OCI-LY1 (cell line): ENCODE data around the gene BLOC1S1.

ENCODE experiments used
- H2AFZ ChIP-seq: fragments of 200-600 bp; sonication (generic), shearing (Covaris generic); 2 replicates; pipeline ENCODE4 v1.6.0; 2014; ENCODE audit warnings: antibody characterized with exemption, mild to moderate bottlenecking, low read length
- H3F3A ChIP-seq: fragments of 200-600 bp; sonication (generic), shearing (Covaris generic); 2 replicates; pipeline ENCODE4 v1.6.0; 2014; ENCODE audit warnings: mild to moderate bottlenecking, antibody characterized with exemption, low read length, moderate library complexity; ENCODE audit not compliant: insufficient read depth
- H3K27ac ChIP-seq: fragments of 200-600 bp; sonication (generic); 2 replicates; pipeline ENCODE4 v1.5.1; 2014; ENCODE audit warnings: low read length, mixed run types, mild to moderate bottlenecking, low read depth; ENCODE audit not compliant: poor library complexity, severe bottlenecking
- H3K27me3 ChIP-seq: fragments of 200-600 bp; sonication (generic); 2 replicates; pipeline ENCODE4 v1.6.0; 2014; ENCODE audit warnings: antibody characterized with exemption, mild to moderate bottlenecking, low read length, moderate library complexity; ENCODE audit not compliant: insufficient read depth
- H3K36me3 ChIP-seq: fragments of 200-600 bp; sonication (generic); 2 replicates; pipeline ENCODE4 v1.6.1; 2014; ENCODE audit warnings: mild to moderate bottlenecking, antibody characterized with exemption, low read length, moderate library complexity, mixed read lengths; ENCODE audit not compliant: insufficient read depth
- H3K4me1 ChIP-seq: fragments of 200-600 bp; sonication (generic); 2 replicates; pipeline ENCODE4 v1.5.1; 2014; ENCODE audit warnings: mild to moderate bottlenecking, low read length, moderate library complexity; ENCODE audit not compliant: insufficient read depth, severe bottlenecking
- H3K4me2 ChIP-seq: fragments of 200-600 bp; sonication (generic), shearing (Covaris generic); 2 replicates; pipeline ENCODE4 v1.6.1; 2014; ENCODE audit warnings: low read length
- H3K4me3 ChIP-seq: fragments of 200-600 bp; sonication (generic); 2 replicates; pipeline ENCODE4 v1.5.1; 2014; ENCODE audit warnings: low read length, low read depth, mild to moderate bottlenecking, mixed read lengths; ENCODE audit not compliant: poor library complexity, severe bottlenecking
- H3K79me2 ChIP-seq: fragments of 200-600 bp; shearing (Covaris generic); 2 replicates; pipeline ENCODE4 v1.6.1; 2016; ENCODE audit warnings: mixed run types, low read length, mixed read lengths; ENCODE audit not compliant: insufficient read depth
- H3K9ac ChIP-seq: fragments of 200-600 bp; sonication (generic), shearing (Covaris generic); 2 replicates; pipeline ENCODE4 v1.6.1; 2014; ENCODE audit warnings: mild to moderate bottlenecking, low read length, mixed read lengths
- H3K9me2 ChIP-seq: fragments of 200-600 bp; sonication (generic), shearing (Covaris generic); 2 replicates; pipeline ENCODE4 v1.6.1; 2014; ENCODE audit warnings: low read depth, mild to moderate bottlenecking, low read length, mixed read lengths
- H3K9me3 ChIP-seq: fragments of 200-600 bp; shearing (Covaris generic); 2 replicates; pipeline ENCODE4 v1.6.1; 2014; ENCODE audit warnings: low read length, mixed read lengths
- H4K20me1 ChIP-seq: fragments of 200-600 bp; sonication (generic), shearing (Covaris generic); 2 replicates; pipeline ENCODE4 v1.6.0; 2016; ENCODE audit warnings: mild to moderate bottlenecking, low read length; ENCODE audit not compliant: insufficient read depth
- CTCF ChIP-seq: fragments of 200-600 bp; sonication (generic), shearing (Covaris generic); IDR thresholded peaks from 2 replicates; pipeline ENCODE4 v1.5.1; 2017; ENCODE audit warnings: mild to moderate bottlenecking, antibody characterized with exemption, low read length, moderate library complexity, mixed read lengths
- EZH2 ChIP-seq: fragments of 200-600 bp; sonication (generic), shearing (Covaris generic); IDR thresholded peaks from 2 replicates; pipeline ENCODE4 v1.8.0; 2017; ENCODE audit warnings: borderline replicate concordance, mixed run types, mild to moderate bottlenecking, antibody characterized with exemption, low read length, moderate library complexity, mixed read lengths

BLOC1S1 gene

GRCh38 chr12:55688716-55689655 is 26.9 kb upstream of the BLOC1S1 start:
- Histone ChIP-seq H3K4me1 (no peaks in the 10 kb centered on the region), H3K9me3 (no peaks in the 10 kb centered on the region), H3K36me3 (no peaks in the 10 kb centered on the region), H3K27ac (no peak overlapping the region), H3K4me3 (no peak overlapping the region), H3F3A (no peaks in the 10 kb centered on the region), H3K4me2 (no peak overlapping the region), H4K20me1 (no peaks in the 10 kb centered on the region), H3K79me2 (no peaks in the 10 kb centered on the region), H3K9ac (no peak overlapping the region), H3K9me2 (no peaks in the 10 kb centered on the region), H2AFZ (no peak overlapping the region), H3K27me3 (peaks cover 15% of the 10 kb centered on the region; the same call in 1 of the 2 replicates)
- TF ChIP-seq CTCF (no peak), EZH2 (no peak)

- Histone ChIP-seq H3K27ac (no peak overlapping the region), H3K27me3 (peaks cover 11% of the 10 kb centered on the region; the same call in 1 of the 2 replicates), H3K4me3 (no peak overlapping the region), H3K79me2 (no peaks in the 10 kb centered on the region), H3K9me3 (no peaks in the 10 kb centered on the region), H3K4me2 (no peak overlapping the region), H2AFZ (no peak overlapping the region), H3F3A (no peaks in the 10 kb centered on the region), H3K4me1 (no peaks in the 10 kb centered on the region), H3K36me3 (no peaks in the 10 kb centered on the region), H3K9me2 (no peaks in the 10 kb centered on the region), H3K9ac (no peak overlapping the region), H4K20me1 (no peaks in the 10 kb centered on the region)
- TF ChIP-seq EZH2 (no peak), CTCF (no peak)
These were observed 23.1 kb upstream of the BLOC1S1 start for GRCh38 chr12:55692631-55693322.

GRCh38 chr12:55693323-55694187 is 22.3 kb upstream of the BLOC1S1 start:
- no peaks in the 10 kb centered on the region for H3F3A ChIP-seq
- H3K4me1 ChIP-seq, result no peaks in the 10 kb centered on the region
- H3K4me3 ChIP-seq, result no peak overlapping the region
- H4K20me1 ChIP-seq, result no peaks in the 10 kb centered on the region
- H3K4me2 ChIP-seq, result no peak overlapping the region
- no peaks in the 10 kb centered on the region for H3K9me2 ChIP-seq
- no peaks in the 10 kb centered on the region for H3K36me3 ChIP-seq
- H2AFZ ChIP-seq, result no peak overlapping the region
- no peak overlapping the region for H3K27ac ChIP-seq
- no peak overlapping the region for H3K9ac ChIP-seq
- H3K79me2 ChIP-seq, result no peaks in the 10 kb centered on the region
- TF ChIP-seq CTCF (no peak), EZH2 (no peak)
- no peaks in the 10 kb centered on the region for H3K9me3 ChIP-seq
- peaks cover 8% of the 10 kb centered on the region; the same call in 1 of the 2 replicates for H3K27me3 ChIP-seq
